ENCODE results near the gene DOCK4.

The DOCK4 gene

DNA sequence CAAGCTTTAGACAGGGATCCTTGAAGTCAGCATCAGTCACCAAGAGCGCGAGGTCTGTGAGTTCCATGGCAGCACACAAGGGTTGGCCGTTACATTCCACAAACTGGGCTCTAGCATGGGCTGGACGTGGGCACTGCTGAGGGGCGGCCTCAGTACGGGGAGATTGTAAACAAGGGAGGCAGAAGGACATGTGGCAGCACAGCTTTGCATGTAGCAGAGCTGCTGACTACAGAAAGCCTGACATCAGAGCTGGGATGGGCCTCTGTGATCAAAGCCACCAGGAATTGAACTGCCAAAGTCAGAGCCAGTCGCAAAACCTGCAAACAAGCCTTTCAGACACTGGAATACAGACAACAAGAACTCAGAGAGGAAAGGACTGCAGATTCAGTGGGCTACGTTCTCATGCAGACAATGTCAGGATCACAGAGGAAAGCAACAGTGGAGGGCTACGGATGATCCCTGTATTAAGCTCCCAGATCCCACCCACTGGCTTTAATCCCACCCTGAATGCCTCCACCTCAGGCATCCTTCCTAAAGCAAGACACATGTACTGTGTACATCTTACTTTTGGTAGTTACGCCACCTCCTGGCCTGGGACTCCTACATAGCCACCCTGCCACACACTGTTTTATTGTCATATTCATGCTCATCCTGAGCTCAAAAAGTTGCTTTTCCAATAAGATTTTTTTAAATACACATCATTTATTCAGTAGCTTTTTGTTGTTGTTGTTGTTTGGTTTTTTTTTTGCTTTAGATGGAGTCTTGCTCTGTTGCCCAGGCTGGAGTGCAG, 352.8 kb downstream of the DOCK4 start:
- peak; percentile 19 for DNase-seq (ENCODE audit: low read depth)
- no peak overlapping the region for H3K4me3 ChIP-seq (ENCODE audit: low read depth, low read length)
- peak; percentile 16 for TF ChIP-seq CTCF (IDR thresholded peaks at IDR 0.05; ENCODE audit: insufficient read depth, low read depth, low read length, missing control alignments)

DNA sequence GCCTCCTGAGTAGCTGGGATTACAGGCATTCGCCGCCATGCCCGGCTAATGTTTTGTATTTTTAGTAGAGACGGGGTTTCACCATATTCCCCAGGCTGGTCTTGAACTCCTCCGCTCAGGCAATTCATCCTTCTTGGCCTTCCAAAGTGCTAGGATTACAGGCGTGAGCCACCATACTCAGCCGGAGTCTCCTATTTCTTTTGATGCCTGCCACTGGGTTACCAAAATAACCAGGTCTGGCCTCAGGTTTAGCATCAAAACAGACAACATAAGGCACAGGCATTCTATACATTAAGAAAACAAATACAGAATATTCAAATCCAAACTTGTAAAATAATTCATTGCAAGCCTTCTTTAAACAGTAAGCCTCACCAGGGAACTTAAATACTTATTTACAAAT, 354.1 kb downstream of the DOCK4 start:
- DNase-seq (ENCODE audit: low read depth) = no peak
- TF ChIP-seq CTCF (IDR thresholded peaks at IDR 0.05; ENCODE audit: insufficient read depth, low read depth, low read length, missing control alignments) = no peak

GRCh38 chr7:111846898-111847297, 359.3 kb downstream of the DOCK4 start:
- TF ChIP-seq CTCF (IDR thresholded peaks at IDR 0.05; ENCODE audit: insufficient read depth, low read depth, low read length, missing control alignments) = no peak
- no peak for DNase-seq (ENCODE audit: low read depth)
- no peak overlapping the region for H3K4me3 ChIP-seq (ENCODE audit: low read depth, low read length)

More for the DNA sequence above, 354.1 kb downstream of the DOCK4 start:
- no peak overlapping the region for H3K4me3 ChIP-seq (ENCODE audit: low read depth, low read length)

GRCh38 chr7:111845853-111846252, 360.3 kb downstream of the DOCK4 start:
- no peak for TF ChIP-seq CTCF (IDR thresholded peaks at IDR 0.05; ENCODE audit: insufficient read depth, low read depth, low read length, missing control alignments)
- no peak for DNase-seq (ENCODE audit: low read depth)
- H3K4me3 ChIP-seq (ENCODE audit: low read depth, low read length) = no peak overlapping the region

DNA sequence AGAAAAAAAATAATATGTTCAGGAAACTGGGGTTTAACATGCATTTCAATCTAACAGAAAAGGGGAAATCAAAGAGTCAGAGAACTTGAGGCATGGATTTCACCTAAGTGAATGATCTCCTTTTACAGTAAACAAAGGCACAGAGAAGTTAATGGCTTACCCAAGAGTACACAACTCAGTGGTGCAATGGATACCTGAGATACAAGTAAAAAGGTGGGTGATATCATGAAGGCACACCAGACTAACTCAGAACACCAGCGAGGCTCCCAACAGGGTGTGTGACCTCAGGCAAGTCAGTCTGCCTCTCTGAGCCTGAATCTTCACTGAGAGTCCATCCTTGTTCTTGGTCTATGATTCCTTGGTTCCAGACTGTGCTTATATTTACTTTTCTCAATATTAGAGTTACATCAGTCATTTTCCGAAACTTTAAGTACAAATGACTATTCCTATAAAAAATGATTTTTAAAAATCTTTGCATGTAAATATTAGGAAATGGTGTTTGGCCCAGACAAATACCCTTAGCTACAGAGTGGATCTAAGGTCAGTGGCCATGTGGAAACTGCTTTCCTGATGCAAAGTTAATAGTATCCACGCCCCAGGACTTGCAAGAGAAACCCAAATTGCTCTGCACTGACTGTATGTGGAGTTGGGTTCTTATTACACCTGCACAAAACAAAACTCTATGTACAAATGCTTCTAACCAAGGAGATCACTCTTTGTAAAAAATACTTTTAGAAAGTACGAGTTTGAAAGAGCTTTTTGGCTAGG, 361.1 kb downstream of the DOCK4 start:
- DNase-seq (ENCODE audit: low read depth) = no peak
- no peak for TF ChIP-seq CTCF (IDR thresholded peaks at IDR 0.05; ENCODE audit: insufficient read depth, low read depth, low read length, missing control alignments)
- no peak overlapping the region for H3K4me3 ChIP-seq (ENCODE audit: low read depth, low read length)

DNA sequence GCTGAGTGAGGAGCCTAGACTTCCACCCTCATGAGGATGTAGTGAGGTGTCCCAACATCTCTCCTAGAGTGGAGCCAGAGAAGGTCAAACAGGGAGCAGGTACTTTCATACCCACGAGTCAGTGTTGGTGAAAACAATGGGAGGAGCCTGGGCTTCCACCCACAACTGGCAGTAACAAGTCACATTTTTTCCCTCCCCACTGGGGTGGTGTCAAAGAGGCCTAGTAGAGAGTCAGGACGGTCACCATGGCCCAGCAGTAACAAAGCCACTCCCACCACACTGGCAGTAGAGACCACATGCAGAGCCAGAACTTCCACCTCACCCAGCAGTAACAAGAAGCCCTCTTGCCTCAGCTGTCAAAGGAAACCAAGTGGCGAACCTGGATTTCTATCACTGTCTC, 363.7 kb downstream of the DOCK4 start:
- DNase-seq (ENCODE audit: low read depth) = peak; percentile 3
- TF ChIP-seq CTCF (IDR thresholded peaks at IDR 0.05; ENCODE audit: insufficient read depth, low read depth, low read length, missing control alignments) = no peak
- no peak overlapping the region for H3K4me3 ChIP-seq (ENCODE audit: low read depth, low read length)
